Peyer's patch (tissue), 4 donors: ENCODE data around the gene IQSEC2. TPM values are rescaled to one million over a fixed set of nuclear protein-coding genes. Genes with fewer than 3 reads are reported as not detected.

ENCODE experiments used
- DNase-seq, 3 donors: peaks; one replicate each; pipeline ENCODE4 v3.0.0-alpha.2; 2017 to 2019
- H3K27ac ChIP-seq, 4 donors: fragments of 200-600 bp; sonication (generic); one replicate each; pipeline ENCODE4 v1.5.1; 2016 to 2019
- H3K27me3 ChIP-seq, 2 donors: fragments of 200-600 bp; sonication (generic); one replicate each; pipeline ENCODE4 v1.5.1; 2019
- H3K36me3 ChIP-seq, 3 donors: fragments of 200-600 bp; sonication (generic); one replicate each; pipeline ENCODE4 v1.5.1; 2016 to 2019
- H3K4me1 ChIP-seq, 4 donors: fragments of 200-600 bp; sonication (generic); one replicate each; pipeline ENCODE4 v1.5.1; 2016 to 2019
- H3K4me3 ChIP-seq, 4 donors: fragments of 200-600 bp; sonication (generic); 1 replicate in 3 of 4; 2 replicates in 1 of 4; pipeline ENCODE4 v1.5.1; 2016 to 2019; ENCODE audit warnings: mild to moderate bottlenecking in 1 of 4
- H3K9me3 ChIP-seq, 4 donors: fragments of 200-600 bp; sonication (generic); one replicate each; pipeline ENCODE4 v1.5.1; 2016 to 2019; ENCODE audit warnings: mild to moderate bottlenecking in 1 of 4
- CTCF ChIP-seq, 6 experiments: fragments of 450-650 bp in 4 of 6; fragments of 200-600 bp in 2 of 6; sonication (generic) in 1 of 6; IDR thresholded peaks; one replicate each; pipeline ENCODE4 v1.5.1; 2017 to 2019; ENCODE audit warnings: antibody characterized with exemption in 6 of 6, mild to moderate bottlenecking in 3 of 6, moderate library complexity in 1 of 6
- POLR2A ChIP-seq, 2 donors: fragments of 450-650 bp; IDR thresholded peaks; one replicate each; pipeline ENCODE4 v1.5.1; 2017; ENCODE audit warnings: antibody characterized with exemption in 2 of 2, mild to moderate bottlenecking in 2 of 2, moderate library complexity in 2 of 2
- total RNA-seq, 4 donors: library from RNA; depleted of rRNA; stranded (reverse); fragments of >200 nt; gene quantifications; one replicate each; pipeline ENCODE4 v1.1.0, GENCODE V29; 2016

The IQSEC2 gene
- total RNA-seq, 4 donors from 2014 or later, result 20.6 to 77.9 (median 48.3) TPM

DNA sequence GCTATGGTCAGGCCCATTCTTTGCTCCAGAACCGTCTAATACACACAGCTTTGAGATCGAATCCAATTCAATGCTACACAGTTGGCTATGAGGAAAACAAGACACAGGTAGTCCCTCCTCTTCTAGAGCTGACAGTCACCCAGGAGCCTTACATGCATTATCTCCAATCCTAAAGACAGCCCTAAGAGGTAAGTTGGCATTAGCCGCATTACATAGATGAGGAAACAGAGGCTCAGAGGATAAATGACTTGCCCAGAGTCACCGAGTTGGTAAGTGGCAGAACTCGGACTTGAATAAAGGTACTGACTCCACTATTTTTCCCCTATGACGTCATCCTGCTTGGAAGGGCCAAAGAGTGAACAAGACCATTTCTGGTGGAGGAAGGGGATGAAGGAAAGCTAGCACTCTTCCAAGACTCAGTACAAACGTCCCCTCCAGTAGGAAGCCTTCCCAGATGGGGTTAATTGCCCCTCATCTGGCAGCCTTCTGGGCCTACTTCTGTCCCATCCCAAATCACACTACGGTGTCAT, 8.5 kb downstream of the IQSEC2 start:
- Histone ChIP-seq H3K4me3 (no peak overlapping the region), H3K27ac (no peak overlapping the region), H3K36me3 (no peaks in the 10 kb centered on the region), H3K4me1 (no peaks in the 10 kb centered on the region), H3K27me3 (no peaks in the 10 kb centered on the region), H3K9me3 (no peaks in the 10 kb centered on the region)
- DNase-seq, result no peak
- no peak for TF ChIP-seq CTCF (IDR thresholded peaks at IDR 0.05)
- TF ChIP-seq POLR2A (IDR thresholded peaks at IDR 0.05), result no peak

DNA sequence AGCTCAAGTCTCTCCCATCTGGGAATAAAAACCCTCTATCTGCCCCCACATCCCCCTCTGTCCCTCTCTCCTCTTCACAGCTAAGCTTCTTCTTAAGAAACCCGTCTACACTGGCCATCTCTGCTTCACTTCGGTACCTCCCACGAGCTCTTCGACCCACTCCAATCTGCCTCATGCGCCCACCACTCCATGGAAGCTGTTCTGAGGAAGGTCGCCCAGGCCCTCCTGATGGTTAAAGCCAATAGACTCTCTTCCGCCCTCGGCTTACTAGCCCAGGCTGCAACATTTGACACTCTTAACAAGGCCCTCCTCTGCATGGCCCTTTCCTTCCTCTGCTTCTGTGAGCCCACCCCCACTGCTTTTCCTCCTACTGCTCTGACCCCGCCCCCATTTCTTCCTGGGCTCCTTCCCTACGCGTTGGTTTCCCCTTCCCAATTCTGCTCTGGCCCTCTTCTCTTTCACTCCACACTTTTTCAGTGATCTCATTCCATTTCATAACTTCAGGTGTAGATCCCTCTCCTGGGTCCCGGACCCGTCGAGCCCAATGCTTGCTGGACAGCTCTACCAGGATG, 11.8 kb downstream of the IQSEC2 start:
- Histone ChIP-seq H3K27me3 (no peaks in the 10 kb centered on the region), H3K4me3 (no peak overlapping the region)
- TF ChIP-seq POLR2A (IDR thresholded peaks at IDR 0.05) (no peak), CTCF (IDR thresholded peaks at IDR 0.05) (no peak)

DNA sequence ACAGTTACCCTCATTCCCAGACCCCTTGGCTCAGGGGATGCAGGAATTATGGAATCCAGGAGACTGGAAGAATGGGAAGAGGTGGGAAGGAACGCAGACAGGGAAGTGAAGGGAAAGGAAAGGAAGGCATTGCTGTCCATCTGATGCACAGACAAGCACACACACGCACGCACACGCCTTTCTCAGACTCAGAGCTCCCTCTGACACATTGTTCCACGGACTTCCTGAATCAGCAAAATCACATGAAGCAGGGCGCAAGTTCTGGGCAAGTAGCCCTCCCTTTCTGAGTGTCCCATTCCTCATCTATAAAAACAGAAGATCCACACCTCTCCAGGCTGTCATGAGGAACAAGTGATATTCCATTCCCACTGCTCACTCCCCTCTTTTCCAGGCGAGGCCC, 13.2 kb downstream of the IQSEC2 start:
- DNase-seq, result peak in 1 of 3 donors; percentile 30
- Histone ChIP-seq H3K36me3 (no peaks in the 10 kb centered on the region), H3K27ac (no peak overlapping the region), H3K27me3 (no peaks in the 10 kb centered on the region), H3K9me3 (no peaks in the 10 kb centered on the region), H3K4me3 (no peak overlapping the region), H3K4me1 (no peaks in the 10 kb centered on the region)
- TF ChIP-seq POLR2A (IDR thresholded peaks at IDR 0.05), result no peak
- no peak for TF ChIP-seq CTCF (IDR thresholded peaks at IDR 0.05)

More for the DNA sequence above, 11.8 kb downstream of the IQSEC2 start:
- no peak overlapping the region for H3K27ac ChIP-seq
- no peaks in the 10 kb centered on the region for H3K36me3 ChIP-seq
- H3K9me3 ChIP-seq, result no peaks in the 10 kb centered on the region
- H3K4me1 ChIP-seq, result no peaks in the 10 kb centered on the region
- DNase-seq, result peak in 1 of 3 donors; percentile 24

DNA sequence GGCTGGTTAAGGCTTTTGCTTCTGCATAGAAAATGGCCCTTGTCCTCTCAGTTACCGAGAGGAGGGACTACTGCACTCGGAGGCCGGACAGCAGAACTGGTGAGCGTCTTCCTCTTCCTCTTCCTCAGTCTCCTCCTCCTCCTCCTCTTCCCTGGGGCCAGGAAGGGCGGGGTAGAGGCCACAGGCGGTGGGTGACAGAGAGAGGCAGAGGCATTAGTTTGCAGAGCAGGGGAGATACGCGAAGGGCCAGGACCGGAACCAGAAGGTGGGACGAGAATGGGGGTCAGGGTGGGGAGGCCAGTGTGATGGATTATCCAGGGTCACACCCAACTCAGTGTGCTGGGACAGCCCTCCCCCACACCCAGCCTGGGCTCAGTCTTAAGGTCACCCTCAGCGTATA, 14.5 kb downstream of the IQSEC2 start:
- Histone ChIP-seq H3K27me3 (no peaks in the 10 kb centered on the region), H3K4me3 (no peak overlapping the region), H3K27ac (no peak overlapping the region), H3K36me3 (no peaks in the 10 kb centered on the region), H3K4me1 (no peaks in the 10 kb centered on the region), H3K9me3 (no peaks in the 10 kb centered on the region)
- TF ChIP-seq CTCF (IDR thresholded peaks at IDR 0.05) (no peak), POLR2A (IDR thresholded peaks at IDR 0.05) (no peak)
- DNase-seq, result peak in 1 of 3 donors; percentile 26

DNA sequence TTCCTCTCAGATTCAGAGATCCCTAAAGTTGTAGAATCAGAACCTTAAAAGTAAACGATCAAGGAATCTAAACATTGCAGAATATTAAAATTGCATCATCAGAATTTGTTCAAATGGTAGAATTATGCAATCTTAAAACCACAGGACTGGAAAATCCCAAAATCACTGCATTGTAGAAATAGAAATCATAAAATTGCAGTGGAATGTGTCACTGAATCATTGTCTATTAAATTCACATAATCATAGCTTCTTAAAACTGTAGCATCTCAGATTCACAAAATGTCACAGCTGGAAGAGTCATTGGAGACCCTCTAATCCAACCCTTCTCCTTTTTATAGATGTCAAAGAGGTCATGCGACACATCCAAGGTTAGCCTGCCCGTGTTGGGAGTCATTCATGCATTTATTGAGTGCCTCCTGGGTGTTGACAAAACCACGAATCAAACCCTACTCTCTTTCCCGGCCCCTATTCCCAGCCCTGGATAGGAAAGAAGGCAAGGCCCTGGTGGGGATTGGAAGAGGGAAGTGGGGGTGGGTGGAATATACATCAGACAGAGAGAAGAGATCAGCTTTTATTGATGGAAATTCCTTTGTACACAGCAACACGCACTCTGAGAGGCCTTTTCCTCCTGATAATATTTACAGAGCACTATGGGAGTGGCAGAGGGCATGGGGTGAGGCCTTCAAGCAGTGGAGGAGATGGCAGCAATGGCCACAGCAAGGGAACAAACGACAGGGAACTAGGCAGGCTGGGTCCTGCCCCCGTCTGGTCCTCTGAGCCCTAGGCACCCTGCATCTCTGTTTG, 15.4 kb downstream of the IQSEC2 start:
- peak overlapping the region in 2 of 4 donors; percentile 31 to 39 for H3K27ac ChIP-seq
- DNase-seq, result peak in 1 of 3 donors; percentile 38
- H3K4me3 ChIP-seq, result no peak overlapping the region
- TF ChIP-seq CTCF (IDR thresholded peaks at IDR 0.05) (no peak), POLR2A (IDR thresholded peaks at IDR 0.05) (no peak)
- H3K36me3 ChIP-seq, result no peaks in the 10 kb centered on the region
- H3K4me1 ChIP-seq, result no peaks in the 10 kb centered on the region
- no peaks in the 10 kb centered on the region for H3K27me3 ChIP-seq
- H3K9me3 ChIP-seq, result no peaks in the 10 kb centered on the region
